ENCODE data around the gene D2HGDH. TPM values are rescaled to one million over a fixed set of nuclear protein-coding genes. Genes with fewer than 3 reads are reported as not detected.

The D2HGDH gene
- total and polyA plus RNA-seq, 7 donors: 14.1 to 31.0 (median 20.3) TPM

DNA sequence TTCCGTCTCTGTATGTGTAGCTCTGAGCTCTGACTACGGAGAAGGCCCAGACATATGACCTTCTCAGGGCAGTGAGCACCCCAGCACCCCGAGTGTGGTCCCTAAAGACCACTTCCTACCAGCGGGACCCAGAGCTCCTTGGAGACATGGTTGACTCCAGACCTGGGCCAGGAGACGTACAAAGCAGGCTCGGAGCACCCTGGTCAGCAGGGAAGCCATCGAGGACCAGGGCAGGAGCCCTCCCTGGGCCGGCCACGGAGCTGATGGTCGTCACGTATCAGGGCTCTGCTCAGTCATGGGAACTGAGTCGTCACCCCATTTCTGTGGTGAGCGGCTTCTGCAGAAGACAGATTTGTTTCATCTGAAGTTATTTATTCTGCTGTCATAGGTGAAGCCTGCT lies 61.8 kb downstream of the D2HGDH start:
- ATAC-seq: no peak
- TF ChIP-seq CTCF (IDR thresholded peaks at IDR 0.05): no peak

DNA sequence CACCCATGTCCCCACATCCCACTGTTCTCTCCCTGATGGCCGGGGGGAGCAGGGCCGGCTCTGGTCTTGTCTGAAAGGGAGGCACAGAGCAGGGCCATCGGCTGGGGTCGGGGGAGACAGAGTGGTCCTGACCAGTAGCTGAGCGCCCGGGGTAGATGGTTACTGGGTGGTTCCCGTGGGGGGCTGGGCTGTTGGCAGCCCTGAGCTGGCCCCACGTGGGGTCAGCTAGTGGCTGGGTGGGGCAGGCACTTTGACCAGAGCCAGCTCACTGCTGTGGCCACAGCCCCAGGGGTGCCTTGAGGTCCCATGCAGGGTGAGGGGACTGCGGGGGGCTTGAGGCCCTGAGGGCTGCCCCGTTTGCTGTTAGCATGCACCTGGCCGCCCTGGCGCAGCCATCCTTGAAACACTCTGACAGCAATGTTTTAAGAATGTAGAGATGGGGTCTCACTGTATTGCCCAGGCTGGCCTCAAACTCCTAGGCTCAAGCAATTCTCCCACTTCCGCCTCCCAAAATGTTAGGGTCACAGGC lies 62.2 kb downstream of the D2HGDH start:
- H3K4me3 ChIP-seq: no peak overlapping the region
- H3K36me3 ChIP-seq (ENCODE audit: insufficient read depth in 1 of 2, low read depth in 1 of 2): no peaks in the 10 kb centered on the region
- no peak overlapping the region for H3K27ac ChIP-seq
- TF ChIP-seq CTCF (IDR thresholded peaks at IDR 0.05): no peak
- DNase-seq (peak; percentile 7 to 33), ATAC-seq (no peak)
- no peaks in the 10 kb centered on the region for H3K4me1 ChIP-seq
- intact Hi-C loops (cut with DNase I): no loop called here
- no peaks in the 10 kb centered on the region for H3K9me3 ChIP-seq
- WGBS, 3 donors: 88 to 93% (median 89%) methylated on average over 13 of the region's 13 CpGs
- no peaks in the 10 kb centered on the region for H3K27me3 ChIP-seq (ENCODE audit: insufficient read depth in 3 of 3, low read length in 2 of 3)

More for the DNA sequence above, 61.8 kb downstream of the D2HGDH start:
- no peak for DNase-seq
- no peaks in the 10 kb centered on the region for H3K4me1 ChIP-seq
- intact Hi-C loops (cut with DNase I): no loop called here
- no peak overlapping the region for H3K4me3 ChIP-seq
- WGBS, 3 donors: 93 to 98% (median 96%) methylated on average over 13 of the region's 13 CpGs
- no peaks in the 10 kb centered on the region for H3K36me3 ChIP-seq (ENCODE audit: insufficient read depth in 1 of 2, low read depth in 1 of 2)
- H3K27ac ChIP-seq: no peak overlapping the region
- H3K9me3 ChIP-seq: no peaks in the 10 kb centered on the region
- H3K27me3 ChIP-seq (ENCODE audit: insufficient read depth in 3 of 3, low read length in 2 of 3): no peaks in the 10 kb centered on the region

DNA sequence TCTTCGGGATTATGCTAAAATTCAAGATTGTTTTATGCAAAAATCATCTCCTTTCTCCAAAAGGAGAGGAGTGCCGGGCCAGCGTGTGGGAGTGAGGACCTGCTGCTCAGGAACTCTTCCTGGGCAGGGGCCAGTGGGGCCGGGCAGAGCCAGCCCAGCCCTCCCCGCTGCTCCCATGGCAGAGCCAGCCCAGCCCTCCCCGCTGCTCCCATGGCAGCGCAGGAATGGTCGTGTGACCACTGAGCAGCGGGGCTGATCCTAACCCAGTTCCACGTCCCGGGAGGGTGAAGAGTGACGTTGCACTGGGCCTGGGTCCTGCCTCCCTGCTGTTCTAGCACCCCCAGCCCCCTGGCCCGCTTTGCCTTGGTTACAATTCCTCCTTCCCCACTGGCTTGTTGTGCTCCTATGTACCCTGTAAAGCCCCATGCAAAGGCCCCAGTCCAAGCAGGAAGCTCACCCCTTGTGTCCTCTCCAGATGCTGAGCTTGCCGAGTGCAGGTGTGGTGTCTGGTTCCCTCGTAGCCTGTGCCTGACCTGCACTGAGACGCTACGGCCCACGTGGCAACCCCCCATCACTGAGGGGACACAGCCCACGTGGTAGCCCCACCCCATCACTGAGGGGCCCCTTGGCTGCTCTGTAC lies 63.1 kb downstream of the D2HGDH start:
- H3K27me3 ChIP-seq (ENCODE audit: insufficient read depth in 3 of 3, low read length in 2 of 3): no peaks in the 10 kb centered on the region
- H3K9me3 ChIP-seq: no peaks in the 10 kb centered on the region
- peak; percentile 5 to 43 for DNase-seq
- H3K4me3 ChIP-seq: no peak overlapping the region
- ATAC-seq: no peak
- no peaks in the 10 kb centered on the region for H3K36me3 ChIP-seq (ENCODE audit: insufficient read depth in 1 of 2, low read depth in 1 of 2)
- no peaks in the 10 kb centered on the region for H3K4me1 ChIP-seq
- TF ChIP-seq CTCF (IDR thresholded peaks at IDR 0.05): no peak
- intact Hi-C loops (cut with DNase I): no loop called here
- whole genome bisulfite sequencing, 3 donors: 63 to 69% (median 64%) methylated on average over 19 of the region's 19 CpGs
- H3K27ac ChIP-seq: no peak overlapping the region

GRCh38 chr2:241798081-241798630 lies 63.7 kb downstream of the D2HGDH start:
- Histone ChIP-seq H3K9me3 (no peaks in the 10 kb centered on the region), H3K27ac (no peak overlapping the region), H3K4me1 (no peaks in the 10 kb centered on the region), H3K4me3 (no peak overlapping the region), H3K27me3 (ENCODE audit: insufficient read depth in 3 of 3, low read length in 2 of 3) (peaks cover 0 to 5% (median 0%) of the 10 kb centered on the region in 3 donors), H3K36me3 (ENCODE audit: insufficient read depth in 1 of 2, low read depth in 1 of 2) (no peaks in the 10 kb centered on the region)
- ATAC-seq: peak in 1 of 4 donors; percentile 8
- peak; percentile 7 to 36 for DNase-seq
- WGBS, 3 donors: 76 to 83% (median 78%) methylated on average over 14 of the region's 14 CpGs
- intact Hi-C loops (cut with DNase I): no loop called here
- no peak for TF ChIP-seq CTCF (IDR thresholded peaks at IDR 0.05)

Data from psoas muscle (tissue), 8 donors.